Stimulated activated memory B cell treated with anti-CD40 and anti-IgM and Interleukin-4, amounts not matched to agents 10 μg/mL and 1 μg/mL and 100 μg/mL, for 72 hours (primary cell): ENCODE measurements around the gene POU1F1.
"Not testable (repeated sequence)": the region's sequence is repeated elsewhere in the genome, so short reads cannot be mapped to it uniquely, and the experiment has no call there.

Source experiments
- ATAC-seq: fragments of 150-1000 bp; cut with Tn5 transposase; 2 replicates; pipeline ENCODE4 v1.10.0; 2021
- H3K27ac Mint-ChIP-seq: one replicate; pipeline ENCODE4 v1.8.0; 2022; ENCODE audit warnings: mild to moderate bottlenecking, mixed read lengths
- H3K27me3 Mint-ChIP-seq: one replicate; pipeline ENCODE4 v1.8.0; 2022; ENCODE audit warnings: mixed read lengths
- H3K36me3 Mint-ChIP-seq: one replicate; pipeline ENCODE4 v1.8.0; 2022; ENCODE audit warnings: mixed read lengths
- H3K4me1 Mint-ChIP-seq: one replicate; pipeline ENCODE4 v1.8.0; 2022; ENCODE audit warnings: mixed read lengths
- H3K4me3 Mint-ChIP-seq: one replicate; pipeline ENCODE4 v1.8.0; 2022; ENCODE audit warnings: mild to moderate bottlenecking, moderate library complexity, mixed read lengths
- H3K9me3 Mint-ChIP-seq: one replicate; pipeline ENCODE4 v1.8.0; 2022; ENCODE audit warnings: mixed read lengths

POU1F1 gene, protein sequence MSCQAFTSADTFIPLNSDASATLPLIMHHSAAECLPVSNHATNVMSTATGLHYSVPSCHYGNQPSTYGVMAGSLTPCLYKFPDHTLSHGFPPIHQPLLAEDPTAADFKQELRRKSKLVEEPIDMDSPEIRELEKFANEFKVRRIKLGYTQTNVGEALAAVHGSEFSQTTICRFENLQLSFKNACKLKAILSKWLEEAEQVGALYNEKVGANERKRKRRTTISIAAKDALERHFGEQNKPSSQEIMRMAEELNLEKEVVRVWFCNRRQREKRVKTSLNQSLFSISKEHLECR

DNA sequence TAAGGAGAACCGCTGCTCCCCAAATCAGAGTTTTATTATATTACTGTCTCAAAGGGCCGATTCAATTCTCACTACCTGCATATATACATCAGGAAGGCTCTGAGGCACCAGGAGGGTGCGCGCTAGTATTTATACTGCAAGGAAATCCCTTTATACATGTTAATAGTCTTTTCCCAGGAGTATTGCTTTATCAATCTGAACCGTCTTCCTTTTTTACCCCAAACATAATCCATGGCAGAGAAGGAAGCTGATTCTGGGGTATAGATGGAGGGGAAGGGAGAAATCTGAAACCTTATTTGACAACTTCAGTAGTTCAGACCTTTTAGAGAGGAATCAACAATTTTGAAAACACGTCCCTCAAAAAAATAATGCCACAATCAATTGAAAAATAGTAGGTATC is at the start of gene POU1F1:
Gene POU1F1 (minus strand): TSS at position 101 of the 400 bp plus-strand sequence. CDS start 122 bp downstream, outside the sequence.
- ATAC-seq, result no peak
- Mint-ChIP-seq H3K36me3 (no peaks in the 10 kb centered on the region), H3K27ac (no peak within 1 kb of the TSS), H3K27me3 (no peaks in the 10 kb centered on the region), H3K9me3 (no peaks in the 10 kb centered on the region), H3K4me1 (peaks cover 12% of the 10 kb centered on the region), H3K4me3 (no peak within 1 kb of the TSS)

- H3K4me1 Mint-ChIP-seq, result no peaks in the 10 kb centered on the region
- H3K27ac Mint-ChIP-seq, result no peak overlapping the region
- no peak for ATAC-seq
- peaks cover 58% of the 10 kb centered on the region for H3K27me3 Mint-ChIP-seq
- H3K9me3 Mint-ChIP-seq, result peaks cover 3% of the 10 kb centered on the region
- no peak overlapping the region for H3K4me3 Mint-ChIP-seq
- no peaks in the 10 kb centered on the region for H3K36me3 Mint-ChIP-seq
Observed at GRCh38 chr3:87324609-87325008, 48.2 kb upstream of the POU1F1 start.

DNA sequence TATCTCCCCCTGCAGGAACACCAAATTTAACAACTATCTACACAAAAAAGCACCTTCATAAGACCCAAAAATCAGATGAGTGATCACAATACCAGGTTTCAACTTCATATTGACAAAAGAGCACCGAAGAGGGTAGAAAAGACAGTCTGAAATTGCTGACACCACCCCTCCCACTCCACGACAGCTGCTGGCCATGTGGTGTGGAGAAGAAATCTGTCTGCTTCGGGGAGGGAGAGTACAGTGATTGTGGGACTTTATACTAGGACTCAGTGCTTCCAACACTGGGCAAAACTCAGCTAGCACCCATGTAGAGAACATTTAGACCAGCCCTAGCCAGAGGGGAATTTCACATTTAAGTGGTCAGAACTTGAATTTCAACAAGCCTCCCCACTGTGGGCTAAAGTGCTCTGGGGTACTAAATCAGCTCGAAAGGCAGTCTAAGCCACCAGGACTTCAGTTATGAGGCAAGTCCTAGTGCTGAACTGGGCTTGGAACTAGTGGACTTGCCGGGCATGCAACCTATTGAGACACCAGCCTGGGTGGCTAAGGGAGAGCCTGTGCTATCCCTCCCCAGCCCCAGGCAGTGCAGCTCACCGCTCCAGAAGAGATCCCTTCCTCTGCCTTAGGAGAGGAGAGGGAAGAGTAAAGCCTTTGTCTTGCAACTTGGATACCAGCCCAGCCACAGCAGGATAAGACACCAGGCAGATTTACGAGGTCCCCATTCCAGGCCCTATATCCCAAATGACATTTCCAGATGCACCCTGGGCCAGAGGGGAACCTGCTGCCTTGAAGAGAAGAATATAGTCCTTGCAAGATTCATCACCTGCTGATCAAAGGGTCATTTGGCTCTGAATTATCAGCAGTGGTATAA is 44.6 kb upstream of the POU1F1 start:
- no peak for ATAC-seq
- Mint-ChIP-seq H3K4me1 (no peaks in the 10 kb centered on the region), H3K9me3 (peaks cover 3% of the 10 kb centered on the region), H3K27ac (no peak overlapping the region), H3K4me3 (no peak overlapping the region), H3K36me3 (no peaks in the 10 kb centered on the region), H3K27me3 (peaks cover 60% of the 10 kb centered on the region)

GRCh38 chr3:87318617-87319021 is 42.2 kb upstream of the POU1F1 start:
- Mint-ChIP-seq H3K4me3 (no peak overlapping the region), H3K9me3 (no peaks in the 10 kb centered on the region), H3K4me1 (no peaks in the 10 kb centered on the region)

DNA sequence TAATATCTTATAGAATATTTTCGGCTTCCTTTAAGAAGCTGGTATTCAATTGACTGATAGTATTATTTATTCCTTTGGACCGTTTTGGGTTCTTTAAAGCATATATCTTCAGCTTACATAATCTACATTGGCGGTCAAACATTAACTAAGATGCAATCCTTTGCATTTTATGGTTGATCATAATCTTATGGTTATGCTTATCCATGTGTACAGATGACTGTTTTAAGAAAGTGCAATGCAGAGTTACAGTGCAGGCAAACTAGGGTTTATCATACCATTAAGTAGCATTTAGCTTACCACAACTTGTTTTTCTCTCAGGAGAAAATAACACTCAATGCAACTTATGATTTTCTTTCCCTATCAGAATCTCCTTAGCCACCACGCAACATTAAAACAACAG is 41.4 kb upstream of the POU1F1 start:
- ATAC-seq, result no peak
- H3K4me3 Mint-ChIP-seq, result no peak overlapping the region
- H3K27me3 Mint-ChIP-seq, result peaks cover 30% of the 10 kb centered on the region
- H3K27ac Mint-ChIP-seq, result no peak overlapping the region
- no peaks in the 10 kb centered on the region for H3K4me1 Mint-ChIP-seq
- H3K36me3 Mint-ChIP-seq, result no peaks in the 10 kb centered on the region
- no peaks in the 10 kb centered on the region for H3K9me3 Mint-ChIP-seq

More at GRCh38 chr3:87318617-87319021, 42.2 kb upstream of the POU1F1 start:
- no peak for ATAC-seq
- Mint-ChIP-seq H3K27ac (no peak overlapping the region), H3K27me3 (peaks cover 38% of the 10 kb centered on the region), H3K36me3 (no peaks in the 10 kb centered on the region)

DNA sequence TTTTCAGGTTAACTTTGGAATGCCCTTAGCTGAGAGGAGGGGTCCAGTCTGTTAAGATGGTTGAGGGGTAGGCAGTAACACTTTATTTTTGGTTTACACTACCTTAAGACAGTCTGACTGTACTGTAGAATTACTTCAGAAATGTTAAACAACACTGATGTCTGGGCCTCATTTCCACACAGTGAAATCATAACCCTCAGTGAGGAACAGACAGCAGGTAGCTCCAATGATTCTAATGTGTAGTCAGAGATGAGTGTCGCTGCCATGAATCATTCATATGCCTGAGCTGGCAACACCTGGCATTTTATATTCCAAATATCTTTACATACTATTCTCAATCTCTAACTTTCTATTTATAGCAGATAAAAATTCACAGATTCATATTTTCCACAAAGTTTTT is 37.3 kb upstream of the POU1F1 start:
- Mint-ChIP-seq H3K4me1 (no peaks in the 10 kb centered on the region), H3K27me3 (no peaks in the 10 kb centered on the region), H3K27ac (no peak overlapping the region), H3K36me3 (no peaks in the 10 kb centered on the region), H3K4me3 (no peak overlapping the region), H3K9me3 (no peaks in the 10 kb centered on the region)
- peak; percentile 34 for ATAC-seq

DNA sequence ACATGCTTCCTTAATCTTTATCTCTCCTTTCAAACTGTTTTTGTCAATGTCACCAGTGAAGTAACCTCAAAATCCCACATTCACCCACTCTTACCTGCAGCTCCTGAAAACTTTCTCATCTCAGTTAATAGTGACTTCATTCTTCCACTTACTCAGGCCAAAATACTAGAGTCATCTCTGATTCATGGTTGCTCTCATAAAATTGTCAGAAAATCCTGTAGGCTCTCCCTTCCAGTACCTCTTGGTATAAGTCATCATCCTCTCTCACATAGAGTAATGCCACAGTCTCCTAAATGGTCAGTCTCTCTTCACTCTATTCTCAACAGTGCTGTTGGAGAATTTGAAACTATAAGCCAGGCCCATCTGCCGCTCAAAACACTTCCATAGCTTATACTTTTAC is 34.9 kb upstream of the POU1F1 start:
- Mint-ChIP-seq H3K36me3 (no peaks in the 10 kb centered on the region), H3K4me3 (no peak overlapping the region), H3K27me3 (no peaks in the 10 kb centered on the region), H3K4me1 (no peaks in the 10 kb centered on the region), H3K27ac (no peak overlapping the region), H3K9me3 (no peaks in the 10 kb centered on the region)
- ATAC-seq, result no peak

DNA sequence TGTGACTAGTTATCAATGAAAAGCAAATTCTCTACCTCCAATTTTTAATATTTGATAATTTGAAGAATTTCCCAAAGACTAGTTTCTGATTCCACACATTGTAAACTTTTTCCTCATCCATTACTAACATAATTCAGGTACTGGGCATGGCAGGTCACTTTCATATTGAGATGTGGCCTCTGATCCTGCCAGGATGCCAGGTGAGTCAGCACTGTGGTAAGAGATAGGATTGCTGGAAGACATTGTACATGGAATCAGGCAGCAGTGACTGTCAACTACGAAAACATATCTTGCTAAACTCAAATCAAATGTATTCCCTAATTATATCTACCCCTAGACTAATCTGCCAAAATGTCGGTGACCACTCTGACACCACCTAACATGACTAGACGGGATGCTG is 33.2 kb upstream of the POU1F1 start:
- Mint-ChIP-seq H3K36me3 (no peaks in the 10 kb centered on the region), H3K27me3 (no peaks in the 10 kb centered on the region), H3K4me3 (no peak overlapping the region)

DNA sequence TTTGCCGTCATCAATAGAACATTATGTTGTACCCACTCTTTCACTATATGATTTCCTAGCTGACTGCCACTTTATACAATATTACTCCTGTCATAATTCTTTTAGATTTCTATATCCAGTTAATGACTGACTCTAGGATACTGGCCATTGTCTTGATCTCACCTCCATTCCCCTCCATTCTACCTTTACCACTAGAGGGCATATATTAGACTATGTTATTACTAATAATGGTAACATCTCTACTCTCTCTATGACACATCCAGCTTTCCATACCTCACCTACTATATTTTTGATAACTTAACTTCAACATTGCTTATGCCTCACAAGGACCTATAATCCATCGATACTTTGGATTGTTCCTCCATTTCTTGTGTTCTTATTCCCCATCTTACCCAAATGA is 31.4 kb upstream of the POU1F1 start:
- Mint-ChIP-seq H3K27me3 (no peaks in the 10 kb centered on the region), H3K4me1 (no peaks in the 10 kb centered on the region), H3K36me3 (no peaks in the 10 kb centered on the region), H3K27ac (no peak overlapping the region), H3K9me3 (peaks cover 4% of the 10 kb centered on the region), H3K4me3 (no peak overlapping the region)
- ATAC-seq, result peak; percentile 55

More for the DNA sequence above, 33.2 kb upstream of the POU1F1 start:
- Mint-ChIP-seq H3K4me1 (no peaks in the 10 kb centered on the region), H3K9me3 (peaks cover 4% of the 10 kb centered on the region), H3K27ac (no peak overlapping the region)
- no peak for ATAC-seq

DNA sequence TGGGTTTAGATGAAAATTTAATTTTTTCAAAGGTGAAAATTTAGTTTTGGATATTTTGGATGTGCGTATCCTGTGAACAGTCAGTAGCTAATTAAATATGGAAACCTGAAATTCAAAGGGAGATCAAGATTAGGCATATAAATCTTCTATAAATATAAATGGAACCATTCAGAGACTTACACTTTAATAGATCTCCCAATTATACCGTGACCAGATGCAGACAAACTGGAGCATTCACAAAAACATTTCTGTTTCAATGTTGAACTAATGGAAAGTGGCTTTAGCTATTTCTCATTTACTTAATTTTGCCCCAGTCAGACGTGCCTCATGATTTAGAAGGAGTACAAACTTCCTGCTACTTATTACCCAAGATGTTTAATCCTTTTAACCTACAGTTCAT is 29.1 kb upstream of the POU1F1 start:
- ATAC-seq, result no peak
- Mint-ChIP-seq H3K4me1 (no peaks in the 10 kb centered on the region), H3K27me3 (no peaks in the 10 kb centered on the region), H3K36me3 (no peaks in the 10 kb centered on the region), H3K27ac (no peak overlapping the region), H3K9me3 (peaks cover 4% of the 10 kb centered on the region), H3K4me3 (no peak overlapping the region)

DNA sequence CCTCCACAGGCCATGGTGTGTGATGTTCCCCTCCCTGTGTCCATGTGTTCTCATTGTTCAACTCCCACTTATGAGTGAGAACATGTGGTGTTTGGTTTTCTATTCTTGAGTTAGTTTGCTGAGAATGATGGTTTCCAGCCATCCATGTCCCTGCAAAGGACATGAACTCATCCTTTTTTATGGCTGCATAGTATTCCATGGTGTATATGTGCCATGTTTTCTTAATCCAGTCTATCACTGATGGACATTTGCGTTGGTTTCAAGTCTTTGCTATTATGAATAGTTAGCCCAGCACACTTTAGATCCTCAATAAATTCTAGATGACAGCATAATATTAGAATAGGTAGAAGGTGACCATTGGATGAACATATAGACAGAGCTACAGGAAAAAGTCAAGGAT is 28.6 kb upstream of the POU1F1 start:
- not testable (repeated sequence) for H3K4me3 Mint-ChIP-seq, H3K27ac Mint-ChIP-seq, H3K4me1 Mint-ChIP-seq, ATAC-seq, H3K9me3 Mint-ChIP-seq, H3K27me3 Mint-ChIP-seq, H3K36me3 Mint-ChIP-seq

DNA sequence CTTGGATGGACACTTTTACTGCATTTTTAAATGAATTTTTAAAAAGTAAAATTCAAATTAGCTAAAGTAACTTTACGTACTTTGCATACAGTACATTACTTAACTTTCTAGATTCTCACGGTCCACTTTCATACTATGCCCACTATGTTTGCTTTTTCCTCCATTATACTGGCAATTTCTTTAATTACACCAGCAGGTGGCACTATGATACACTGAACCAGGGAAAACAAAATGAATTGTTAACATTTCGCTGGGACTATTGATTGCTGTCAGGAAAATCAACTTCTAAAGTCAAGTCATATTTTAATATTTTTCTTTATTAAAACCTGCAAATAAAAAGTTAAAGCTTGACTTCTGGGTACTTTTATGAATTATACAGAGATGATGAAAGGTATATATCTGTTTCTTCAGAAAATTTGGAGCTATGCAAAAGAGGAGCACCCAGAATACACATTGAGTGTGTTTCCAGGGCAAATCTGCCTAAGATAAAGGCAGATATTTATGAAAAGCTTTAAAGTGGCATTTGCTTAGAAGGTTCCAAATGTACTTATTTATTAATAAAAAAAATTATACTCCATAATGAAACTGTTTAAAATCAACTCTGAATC is 21.8 kb upstream of the POU1F1 start:
- ATAC-seq, result peak; percentile 70
- no peaks in the 10 kb centered on the region for H3K27me3 Mint-ChIP-seq
- H3K4me3 Mint-ChIP-seq, result no peak overlapping the region
- no peak overlapping the region for H3K27ac Mint-ChIP-seq
- H3K4me1 Mint-ChIP-seq, result no peaks in the 10 kb centered on the region
- no peaks in the 10 kb centered on the region for H3K9me3 Mint-ChIP-seq
- no peaks in the 10 kb centered on the region for H3K36me3 Mint-ChIP-seq

DNA sequence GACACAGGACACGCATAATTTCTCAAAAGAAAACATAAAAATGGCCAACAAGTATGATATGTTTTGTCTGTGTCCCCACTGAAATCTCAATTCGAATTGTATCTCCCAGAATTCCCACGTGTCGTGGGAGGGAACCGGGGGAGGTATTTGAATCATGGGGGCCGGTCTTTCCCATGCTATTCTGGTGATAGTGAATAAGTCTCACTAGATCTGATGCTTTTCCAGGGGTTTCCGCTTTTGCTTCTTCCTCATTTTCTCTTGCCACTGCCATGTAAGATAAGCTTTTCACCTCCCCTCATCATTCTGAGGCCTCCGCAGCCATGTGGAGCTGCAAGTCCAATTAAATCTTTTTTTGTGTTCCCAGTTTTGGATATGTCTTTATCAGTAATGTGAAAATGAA is 12.1 kb upstream of the POU1F1 start:
- H3K4me1 Mint-ChIP-seq, result no peaks in the 10 kb centered on the region
- H3K9me3 Mint-ChIP-seq, result no peaks in the 10 kb centered on the region
- no peaks in the 10 kb centered on the region for H3K36me3 Mint-ChIP-seq
- ATAC-seq, result no peak
- no peak overlapping the region for H3K27ac Mint-ChIP-seq
- H3K27me3 Mint-ChIP-seq, result peaks cover 21% of the 10 kb centered on the region
- H3K4me3 Mint-ChIP-seq, result no peak overlapping the region

GRCh38 chr3:87287011-87287410 is 10.6 kb upstream of the POU1F1 start:
- Mint-ChIP-seq H3K27ac (no peak overlapping the region), H3K9me3 (no peaks in the 10 kb centered on the region), H3K4me3 (no peak overlapping the region), H3K4me1 (no peaks in the 10 kb centered on the region), H3K27me3 (peaks cover 21% of the 10 kb centered on the region), H3K36me3 (no peaks in the 10 kb centered on the region)
- no peak for ATAC-seq

GRCh38 chr3:87272718-87273341 is 3.6 kb downstream of the POU1F1 start:
- H3K4me3 Mint-ChIP-seq, result no peak overlapping the region
- H3K27me3 Mint-ChIP-seq, result no peaks in the 10 kb centered on the region
- no peak overlapping the region for H3K27ac Mint-ChIP-seq
- H3K4me1 Mint-ChIP-seq, result peaks cover 20% of the 10 kb centered on the region
- peak; percentile 84 for ATAC-seq
- no peaks in the 10 kb centered on the region for H3K9me3 Mint-ChIP-seq
- no peaks in the 10 kb centered on the region for H3K36me3 Mint-ChIP-seq
